ENCODE results near the gene SNUPN.

The SNUPN gene

GRCh38 chr15:75622505-75622904 is 3.0 kb downstream of the SNUPN start:
- H3K4me1 ChIP-seq (ENCODE audit: control insufficient read depth, insufficient read depth, low read length): peaks cover 8% of the 10 kb centered on the region
- H3K27me3 ChIP-seq (ENCODE audit: control insufficient read depth in 1 of 2, insufficient read depth in 2 of 2, low read length in 2 of 2): no peaks in the 10 kb centered on the region
- no peak overlapping the region for H3K4me3 ChIP-seq (ENCODE audit: low read length in 2 of 2)
- H3K27ac ChIP-seq (ENCODE audit: low read length): no peak overlapping the region
- no peak overlapping the region for H3K9ac ChIP-seq (ENCODE audit: low read length in 2 of 2)
- peaks cover 5 to 10% of the 10 kb centered on the region in 2 donors for H3K36me3 ChIP-seq (ENCODE audit: control insufficient read depth in 2 of 2, insufficient read depth in 2 of 2, low read length in 2 of 2)
- no peaks in the 10 kb centered on the region for H3K9me3 ChIP-seq (ENCODE audit: control insufficient read depth in 2 of 2, low read length in 2 of 2)

- Histone ChIP-seq H3K27me3 (ENCODE audit: control insufficient read depth in 1 of 2, insufficient read depth in 2 of 2, low read length in 2 of 2) (no peaks in the 10 kb centered on the region), H3K9ac (ENCODE audit: low read length in 2 of 2) (peak overlapping the region; percentile 4 to 51), H3K4me3 (ENCODE audit: low read length in 2 of 2) (peak overlapping the region in 1 of 2 donors; percentile 40), H3K27ac (ENCODE audit: low read length) (peak overlapping the region; percentile 37), H3K9me3 (ENCODE audit: control insufficient read depth in 2 of 2, low read length in 2 of 2) (no peaks in the 10 kb centered on the region), H3K36me3 (ENCODE audit: control insufficient read depth in 2 of 2, insufficient read depth in 2 of 2, low read length in 2 of 2) (peaks cover 17 to 18% of the 10 kb centered on the region in 2 donors), H3K4me1 (ENCODE audit: control insufficient read depth, insufficient read depth, low read length) (peaks cover 3% of the 10 kb centered on the region)
Measured at GRCh38 chr15:75620841-75621391, 4.6 kb downstream of the SNUPN start.

GRCh38 chr15:75620058-75620820 is 5.3 kb downstream of the SNUPN start:
- H3K27ac ChIP-seq (ENCODE audit: low read length): peak overlapping the region; percentile 37
- no peaks in the 10 kb centered on the region for H3K27me3 ChIP-seq (ENCODE audit: control insufficient read depth in 1 of 2, insufficient read depth in 2 of 2, low read length in 2 of 2)
- peak overlapping the region in 1 of 2 donors; percentile 40 for H3K4me3 ChIP-seq (ENCODE audit: low read length in 2 of 2)
- peaks cover 2% of the 10 kb centered on the region for H3K4me1 ChIP-seq (ENCODE audit: control insufficient read depth, insufficient read depth, low read length)
- no peaks in the 10 kb centered on the region for H3K9me3 ChIP-seq (ENCODE audit: control insufficient read depth in 2 of 2, low read length in 2 of 2)
- H3K36me3 ChIP-seq (ENCODE audit: control insufficient read depth in 2 of 2, insufficient read depth in 2 of 2, low read length in 2 of 2): peaks cover 20 to 21% of the 10 kb centered on the region in 2 donors
- peak overlapping the region; percentile 4 to 51 for H3K9ac ChIP-seq (ENCODE audit: low read length in 2 of 2)

GRCh38 chr15:75616766-75617165 is 8.8 kb downstream of the SNUPN start:
- peaks cover 30 to 33% of the 10 kb centered on the region in 2 donors for H3K36me3 ChIP-seq (ENCODE audit: control insufficient read depth in 2 of 2, insufficient read depth in 2 of 2, low read length in 2 of 2)

GRCh38 chr15:75606711-75607699 is 18.5 kb downstream of the SNUPN start:
- no peaks in the 10 kb centered on the region for H3K9me3 ChIP-seq (ENCODE audit: control insufficient read depth in 2 of 2, low read length in 2 of 2)
- no peak overlapping the region for H3K9ac ChIP-seq (ENCODE audit: low read length in 2 of 2)
- no peaks in the 10 kb centered on the region for H3K4me1 ChIP-seq (ENCODE audit: control insufficient read depth, insufficient read depth, low read length)
- H3K4me3 ChIP-seq (ENCODE audit: low read length in 2 of 2): no peak overlapping the region
- H3K27me3 ChIP-seq (ENCODE audit: control insufficient read depth in 1 of 2, insufficient read depth in 2 of 2, low read length in 2 of 2): no peaks in the 10 kb centered on the region
- no peak overlapping the region for H3K27ac ChIP-seq (ENCODE audit: low read length)
- peaks cover 38 to 42% of the 10 kb centered on the region in 2 donors for H3K36me3 ChIP-seq (ENCODE audit: control insufficient read depth in 2 of 2, insufficient read depth in 2 of 2, low read length in 2 of 2)

More at GRCh38 chr15:75616766-75617165, 8.8 kb downstream of the SNUPN start:
- no peaks in the 10 kb centered on the region for H3K9me3 ChIP-seq (ENCODE audit: control insufficient read depth in 2 of 2, low read length in 2 of 2)
- peaks cover 2% of the 10 kb centered on the region for H3K4me1 ChIP-seq (ENCODE audit: control insufficient read depth, insufficient read depth, low read length)
- H3K27ac ChIP-seq (ENCODE audit: low read length): no peak overlapping the region
- no peak overlapping the region for H3K4me3 ChIP-seq (ENCODE audit: low read length in 2 of 2)
- H3K27me3 ChIP-seq (ENCODE audit: control insufficient read depth in 1 of 2, insufficient read depth in 2 of 2, low read length in 2 of 2): no peaks in the 10 kb centered on the region
- peak overlapping the region in 1 of 2 donors; percentile 13 for H3K9ac ChIP-seq (ENCODE audit: low read length in 2 of 2)

GRCh38 chr15:75606026-75606425 is 19.5 kb downstream of the SNUPN start:
- no peak overlapping the region for H3K9ac ChIP-seq (ENCODE audit: low read length in 2 of 2)
- peaks cover 40 to 42% of the 10 kb centered on the region in 2 donors for H3K36me3 ChIP-seq (ENCODE audit: control insufficient read depth in 2 of 2, insufficient read depth in 2 of 2, low read length in 2 of 2)
- no peaks in the 10 kb centered on the region for H3K9me3 ChIP-seq (ENCODE audit: control insufficient read depth in 2 of 2, low read length in 2 of 2)
- no peaks in the 10 kb centered on the region for H3K27me3 ChIP-seq (ENCODE audit: control insufficient read depth in 1 of 2, insufficient read depth in 2 of 2, low read length in 2 of 2)
- no peak overlapping the region for H3K27ac ChIP-seq (ENCODE audit: low read length)
- H3K4me3 ChIP-seq (ENCODE audit: low read length in 2 of 2): no peak overlapping the region
- no peaks in the 10 kb centered on the region for H3K4me1 ChIP-seq (ENCODE audit: control insufficient read depth, insufficient read depth, low read length)

- H3K4me3 ChIP-seq (ENCODE audit: low read length in 2 of 2): no peak overlapping the region
- no peaks in the 10 kb centered on the region for H3K27me3 ChIP-seq (ENCODE audit: control insufficient read depth in 1 of 2, insufficient read depth in 2 of 2, low read length in 2 of 2)
- peaks cover 39 to 45% of the 10 kb centered on the region in 2 donors for H3K36me3 ChIP-seq (ENCODE audit: control insufficient read depth in 2 of 2, insufficient read depth in 2 of 2, low read length in 2 of 2)
- H3K9me3 ChIP-seq (ENCODE audit: control insufficient read depth in 2 of 2, low read length in 2 of 2): no peaks in the 10 kb centered on the region
- H3K9ac ChIP-seq (ENCODE audit: low read length in 2 of 2): no peak overlapping the region
- H3K4me1 ChIP-seq (ENCODE audit: control insufficient read depth, insufficient read depth, low read length): no peaks in the 10 kb centered on the region
- peak overlapping the region; percentile 18 for H3K27ac ChIP-seq (ENCODE audit: low read length)
Measured at GRCh38 chr15:75599401-75599800, 26.1 kb downstream of the SNUPN start.

GRCh38 chr15:75598361-75598760 is 27.2 kb downstream of the SNUPN start:
- peak overlapping the region; percentile 18 for H3K27ac ChIP-seq (ENCODE audit: low read length)
- no peak overlapping the region for H3K4me3 ChIP-seq (ENCODE audit: low read length in 2 of 2)
- peaks cover 39 to 47% of the 10 kb centered on the region in 2 donors for H3K36me3 ChIP-seq (ENCODE audit: control insufficient read depth in 2 of 2, insufficient read depth in 2 of 2, low read length in 2 of 2)
- H3K9me3 ChIP-seq (ENCODE audit: control insufficient read depth in 2 of 2, low read length in 2 of 2): no peaks in the 10 kb centered on the region
- no peaks in the 10 kb centered on the region for H3K27me3 ChIP-seq (ENCODE audit: control insufficient read depth in 1 of 2, insufficient read depth in 2 of 2, low read length in 2 of 2)
- H3K4me1 ChIP-seq (ENCODE audit: control insufficient read depth, insufficient read depth, low read length): no peaks in the 10 kb centered on the region
- no peak overlapping the region for H3K9ac ChIP-seq (ENCODE audit: low read length in 2 of 2)

- Histone ChIP-seq H3K4me3 (ENCODE audit: low read length in 2 of 2) (no peak overlapping the region), H3K36me3 (ENCODE audit: control insufficient read depth in 2 of 2, insufficient read depth in 2 of 2, low read length in 2 of 2) (peaks cover 39 to 47% of the 10 kb centered on the region in 2 donors), H3K9me3 (ENCODE audit: control insufficient read depth in 2 of 2, low read length in 2 of 2) (no peaks in the 10 kb centered on the region), H3K27me3 (ENCODE audit: control insufficient read depth in 1 of 2, insufficient read depth in 2 of 2, low read length in 2 of 2) (no peaks in the 10 kb centered on the region), H3K9ac (ENCODE audit: low read length in 2 of 2) (no peak overlapping the region), H3K27ac (ENCODE audit: low read length) (no peak overlapping the region), H3K4me1 (ENCODE audit: control insufficient read depth, insufficient read depth, low read length) (no peaks in the 10 kb centered on the region)
Measured at GRCh38 chr15:75597667-75598341, 27.7 kb downstream of the SNUPN start.
